Muscle layer of colon (tissue), 2 donors: ENCODE data around the gene MAPKAP1.

Experiments used
- H3K27ac ChIP-seq: one replicate; pipeline ENCODE4 v1.7.0; 2013; ENCODE audit warnings: low read depth, mild to moderate bottlenecking, low read length, moderate library complexity
- H3K27me3 ChIP-seq, 2 donors: one replicate each; pipeline ENCODE4 v1.7.0; 2013; ENCODE audit warnings: low read length in 2 of 2, mild to moderate bottlenecking in 2 of 2; ENCODE audit not compliant: insufficient read depth in 2 of 2, control insufficient read depth in 1 of 2
- H3K36me3 ChIP-seq: one replicate; pipeline ENCODE4 v1.7.0; 2013; ENCODE audit warnings: mild to moderate bottlenecking, low read length; ENCODE audit not compliant: insufficient read depth
- H3K4me1 ChIP-seq: one replicate; pipeline ENCODE4 v1.7.0; 2013; ENCODE audit warnings: mild to moderate bottlenecking, low read length; ENCODE audit not compliant: insufficient read depth
- H3K4me3 ChIP-seq, 2 donors: one replicate each; pipeline ENCODE4 v1.7.0; 2013; ENCODE audit warnings: low read length in 2 of 2, low read depth in 1 of 2, mild to moderate bottlenecking in 1 of 2, moderate library complexity in 1 of 2
- H3K9ac ChIP-seq: one replicate; pipeline ENCODE4 v1.7.0; 2013; ENCODE audit warnings: low read length
- H3K9me3 ChIP-seq: one replicate; pipeline ENCODE4 v1.7.0; 2013; ENCODE audit warnings: mild to moderate bottlenecking, low read length
- donor health status: abdominal sarcoma.
- donor health status: Adenocarcinoma of cecum.

MAPKAP1 gene

GRCh38 chr9:125541840-125542243, 165.2 kb downstream of the MAPKAP1 start:
- H3K4me3 ChIP-seq = no peak overlapping the region
- H3K9me3 ChIP-seq = no peaks in the 10 kb centered on the region
- H3K9ac ChIP-seq = no peak overlapping the region
- no peak overlapping the region for H3K27ac ChIP-seq
- peaks cover 47% of the 10 kb centered on the region for H3K4me1 ChIP-seq
- no peaks in the 10 kb centered on the region for H3K36me3 ChIP-seq
- no peaks in the 10 kb centered on the region for H3K27me3 ChIP-seq

GRCh38 chr9:125540497-125540896, 166.5 kb downstream of the MAPKAP1 start:
- Histone ChIP-seq H3K27me3 (no peaks in the 10 kb centered on the region), H3K36me3 (no peaks in the 10 kb centered on the region), H3K4me1 (peaks cover 33% of the 10 kb centered on the region), H3K9me3 (no peaks in the 10 kb centered on the region), H3K4me3 (no peak overlapping the region), H3K27ac (no peak overlapping the region), H3K9ac (no peak overlapping the region)

- Histone ChIP-seq H3K9me3 (no peaks in the 10 kb centered on the region), H3K36me3 (no peaks in the 10 kb centered on the region), H3K4me3 (no peak overlapping the region), H3K4me1 (peaks cover 18% of the 10 kb centered on the region), H3K27ac (no peak overlapping the region), H3K27me3 (no peaks in the 10 kb centered on the region), H3K9ac (no peak overlapping the region)
Observed at GRCh38 chr9:125538092-125538473, 168.9 kb downstream of the MAPKAP1 start.

GRCh38 chr9:125537442-125538091, 169.4 kb downstream of the MAPKAP1 start:
- no peak overlapping the region for H3K4me3 ChIP-seq
- no peaks in the 10 kb centered on the region for H3K27me3 ChIP-seq
- no peaks in the 10 kb centered on the region for H3K9me3 ChIP-seq
- H3K4me1 ChIP-seq = peaks cover 18% of the 10 kb centered on the region
- no peak overlapping the region for H3K27ac ChIP-seq
- no peak overlapping the region for H3K9ac ChIP-seq
- no peaks in the 10 kb centered on the region for H3K36me3 ChIP-seq

- H3K36me3 ChIP-seq = no peaks in the 10 kb centered on the region
- H3K27ac ChIP-seq = no peak overlapping the region
- peaks cover 14% of the 10 kb centered on the region for H3K4me1 ChIP-seq
Observed at GRCh38 chr9:125536776-125537175, 170.2 kb downstream of the MAPKAP1 start.

GRCh38 chr9:125536167-125536772, 170.7 kb downstream of the MAPKAP1 start:
- no peak overlapping the region for H3K4me3 ChIP-seq
- no peak overlapping the region for H3K9ac ChIP-seq
- no peaks in the 10 kb centered on the region for H3K36me3 ChIP-seq
- no peaks in the 10 kb centered on the region for H3K27me3 ChIP-seq
- peaks cover 10% of the 10 kb centered on the region for H3K4me1 ChIP-seq
- no peaks in the 10 kb centered on the region for H3K9me3 ChIP-seq
- H3K27ac ChIP-seq = no peak overlapping the region

More at GRCh38 chr9:125536776-125537175, 170.2 kb downstream of the MAPKAP1 start:
- Histone ChIP-seq H3K9ac (no peak overlapping the region), H3K27me3 (no peaks in the 10 kb centered on the region), H3K9me3 (no peaks in the 10 kb centered on the region), H3K4me3 (no peak overlapping the region)

GRCh38 chr9:125534971-125535701, 171.9 kb downstream of the MAPKAP1 start:
- no peaks in the 10 kb centered on the region for H3K36me3 ChIP-seq
- no peaks in the 10 kb centered on the region for H3K27me3 ChIP-seq
- H3K4me1 ChIP-seq = peaks cover 10% of the 10 kb centered on the region
- H3K9ac ChIP-seq = no peak overlapping the region
- H3K27ac ChIP-seq = no peak overlapping the region
- no peak overlapping the region for H3K4me3 ChIP-seq
- no peaks in the 10 kb centered on the region for H3K9me3 ChIP-seq

GRCh38 chr9:125532812-125533594, 174.0 kb downstream of the MAPKAP1 start:
- no peak overlapping the region for H3K9ac ChIP-seq
- H3K27me3 ChIP-seq = no peaks in the 10 kb centered on the region
- H3K4me1 ChIP-seq = peaks cover 22% of the 10 kb centered on the region
- H3K36me3 ChIP-seq = no peaks in the 10 kb centered on the region
- H3K9me3 ChIP-seq = no peaks in the 10 kb centered on the region
- H3K4me3 ChIP-seq = no peak overlapping the region
- H3K27ac ChIP-seq = no peak overlapping the region

GRCh38 chr9:125532412-125532811, 174.6 kb downstream of the MAPKAP1 start:
- Histone ChIP-seq H3K4me3 (no peak overlapping the region), H3K9ac (no peak overlapping the region), H3K9me3 (no peaks in the 10 kb centered on the region), H3K36me3 (no peaks in the 10 kb centered on the region), H3K27ac (no peak overlapping the region), H3K27me3 (no peaks in the 10 kb centered on the region), H3K4me1 (peaks cover 18% of the 10 kb centered on the region)

GRCh38 chr9:125529589-125530515, 177.2 kb downstream of the MAPKAP1 start:
- H3K9ac ChIP-seq = no peak overlapping the region
- H3K4me3 ChIP-seq = no peak overlapping the region
- no peaks in the 10 kb centered on the region for H3K9me3 ChIP-seq
- no peaks in the 10 kb centered on the region for H3K27me3 ChIP-seq
- no peaks in the 10 kb centered on the region for H3K36me3 ChIP-seq
- H3K4me1 ChIP-seq = peaks cover 22% of the 10 kb centered on the region
- no peak overlapping the region for H3K27ac ChIP-seq
